NCI-H524 treated with DMSO at 0.1 percent for 48 hours (cell line): Measurements from ENCODE around the gene YIF1B.

ENCODE experiments used
- DNase-seq: peaks from one replicate; lab custom pipeline; 2025; lab: John Stamatoyannopoulos, UW

YIF1B gene

GRCh38 chr19:38304866-38305429 is 10.8 kb downstream of the YIF1B start:
- no peak for DNase-seq

- no peak for DNase-seq
Observed at GRCh38 chr19:38304352-38304865, 11.3 kb downstream of the YIF1B start.

- DNase-seq = no peak
Observed at GRCh38 chr19:38303517-38304351, 12.0 kb downstream of the YIF1B start, which contains the start of gene C19orf33. TSS of gene C19orf33 (plus strand) at chr19:38304251. CDS start at chr19:38304262, 11 bp downstream.

GRCh38 chr19:38298821-38299680 is 16.7 kb downstream of the YIF1B start:
- DNase-seq = no peak

GRCh38 chr19:38294090-38294489 is 21.7 kb downstream of the YIF1B start:
- no peak for DNase-seq

- no peak for DNase-seq
Observed at GRCh38 chr19:38293281-38293680, 22.5 kb downstream of the YIF1B start.

- no peak for DNase-seq
Observed at GRCh38 chr19:38291855-38292254, 23.9 kb downstream of the YIF1B start.

GRCh38 chr19:38290631-38291147 is 25.1 kb downstream of the YIF1B start:
- no peak for DNase-seq

GRCh38 chr19:38289955-38290354 is 25.8 kb downstream of the YIF1B start:
- no peak for DNase-seq

- DNase-seq = no peak
Observed at GRCh38 chr19:38288123-38288855, 27.5 kb downstream of the YIF1B start.

GRCh38 chr19:38287604-38288003 is 28.1 kb downstream of the YIF1B start:
- no peak for DNase-seq

- no peak for DNase-seq
Observed at GRCh38 chr19:38285567-38285966, 30.2 kb downstream of the YIF1B start.

- no peak for DNase-seq
Observed at GRCh38 chr19:38284422-38284821, 31.3 kb downstream of the YIF1B start.

- DNase-seq = no peak
Observed at GRCh38 chr19:38283271-38283670, 32.5 kb downstream of the YIF1B start.

- DNase-seq = no peak
Observed at GRCh38 chr19:38281811-38282566, 33.8 kb downstream of the YIF1B start.

GRCh38 chr19:38280030-38280921 is 35.5 kb downstream of the YIF1B start:
- no peak for DNase-seq

GRCh38 chr19:38278751-38279150 is 37.0 kb downstream of the YIF1B start:
- no peak for DNase-seq

- DNase-seq = no peak
Observed at GRCh38 chr19:38277969-38278680, 37.6 kb downstream of the YIF1B start.

- no peak for DNase-seq
Observed at GRCh38 chr19:38277549-38277948, 38.2 kb downstream of the YIF1B start.
